ENCODE data around the gene PFKFB3.
"Not testable (repeated sequence)": the region's sequence is repeated elsewhere in the genome, so short reads cannot be mapped to it uniquely, and the experiment has no call there.

The PFKFB3 gene

GRCh38 chr10:6185039-6185716 is 17.6 kb upstream of the PFKFB3 start:
- no peak for ATAC-seq (replicated peaks; ENCODE audit: extremely low read depth, poor library complexity, severe bottlenecking)
- peaks cover 9% of the 10 kb centered on the region for H3K4me1 Mint-ChIP-seq
- no peak overlapping the region for H3K4me3 Mint-ChIP-seq

DNA sequence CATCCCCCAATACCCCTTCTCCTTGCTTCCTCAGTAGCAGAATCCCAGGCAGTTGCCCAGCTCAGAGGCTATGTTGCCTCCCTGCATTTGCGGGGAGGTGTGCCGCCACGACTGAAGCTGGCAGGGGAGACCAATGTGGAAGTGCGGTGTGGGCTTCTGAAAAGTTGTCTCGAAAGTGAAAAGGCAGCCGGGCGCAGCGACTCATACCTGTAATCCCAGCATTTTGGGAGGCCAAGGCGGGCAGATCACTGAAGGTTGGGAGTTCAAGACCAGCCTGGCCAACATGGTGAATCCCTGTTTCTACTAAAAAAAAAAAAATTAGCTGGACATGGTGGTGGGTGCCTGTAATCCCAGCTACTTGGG is 15.9 kb upstream of the PFKFB3 start:
- Mint-ChIP-seq H3K36me3 (ENCODE audit: insufficient read depth) (peaks cover 1% of the 10 kb centered on the region), H3K4me3 (no peak overlapping the region), H3K27ac (ENCODE audit: low read depth) (no peak overlapping the region)

More at GRCh38 chr10:6185039-6185716, 17.6 kb upstream of the PFKFB3 start:
- DNase-seq (ENCODE audit: low spot score in 2 of 2): no peak
- Mint-ChIP-seq H3K36me3 (ENCODE audit: insufficient read depth) (peaks cover 1% of the 10 kb centered on the region), H3K27me3 (no peaks in the 10 kb centered on the region), H3K27ac (ENCODE audit: low read depth) (no peak overlapping the region), H3K9me3 (no peaks in the 10 kb centered on the region)

GRCh38 chr10:6187278-6187677 is 15.5 kb upstream of the PFKFB3 start:
- Mint-ChIP-seq H3K9me3 (no peaks in the 10 kb centered on the region), H3K4me3 (no peak overlapping the region), H3K27ac (ENCODE audit: low read depth) (no peak overlapping the region), H3K4me1 (peaks cover 9% of the 10 kb centered on the region), H3K27me3 (no peaks in the 10 kb centered on the region), H3K36me3 (ENCODE audit: insufficient read depth) (peaks cover 1% of the 10 kb centered on the region)
- ATAC-seq (replicated peaks; ENCODE audit: extremely low read depth, poor library complexity, severe bottlenecking): no peak
- no peak for DNase-seq (ENCODE audit: low spot score in 2 of 2)

More for the DNA sequence above, 15.9 kb upstream of the PFKFB3 start:
- Mint-ChIP-seq H3K9me3 (no peaks in the 10 kb centered on the region), H3K27me3 (no peaks in the 10 kb centered on the region), H3K4me1 (peaks cover 9% of the 10 kb centered on the region)
- no peak for ATAC-seq (replicated peaks; ENCODE audit: extremely low read depth, poor library complexity, severe bottlenecking)
- no peak for DNase-seq (ENCODE audit: low spot score in 2 of 2)

DNA sequence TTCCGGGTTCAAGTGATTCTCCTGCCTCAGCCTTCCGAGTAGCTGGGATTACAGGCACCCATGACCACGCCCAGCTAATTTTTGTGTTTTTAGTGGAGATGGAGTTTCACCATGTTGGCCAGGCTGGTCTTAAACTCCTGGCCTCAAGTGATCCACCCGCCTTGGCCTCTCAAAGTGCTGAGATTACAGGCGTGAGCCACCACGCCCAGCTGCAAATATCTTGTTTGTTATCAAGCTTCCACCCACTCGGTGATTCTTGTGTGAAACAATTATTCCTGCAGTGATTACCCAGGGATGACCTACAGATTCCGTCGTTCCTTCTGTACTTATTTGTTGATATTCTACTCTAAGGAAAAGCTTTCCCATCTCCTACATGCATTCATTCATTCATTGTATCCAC is 12.7 kb upstream of the PFKFB3 start:
- not testable (repeated sequence) for DNase-seq (ENCODE audit: low spot score in 2 of 2); H3K4me3 Mint-ChIP-seq; H3K4me1 Mint-ChIP-seq; ATAC-seq (replicated peaks; ENCODE audit: extremely low read depth, poor library complexity, severe bottlenecking); H3K27me3 Mint-ChIP-seq; H3K27ac Mint-ChIP-seq (ENCODE audit: low read depth); H3K9me3 Mint-ChIP-seq; H3K36me3 Mint-ChIP-seq (ENCODE audit: insufficient read depth)

- ATAC-seq (replicated peaks; ENCODE audit: extremely low read depth, poor library complexity, severe bottlenecking): no peak
- Mint-ChIP-seq H3K4me3 (no peak overlapping the region), H3K4me1 (peaks cover 9% of the 10 kb centered on the region), H3K27me3 (no peaks in the 10 kb centered on the region), H3K9me3 (no peaks in the 10 kb centered on the region), H3K27ac (ENCODE audit: low read depth) (no peak overlapping the region), H3K36me3 (ENCODE audit: insufficient read depth) (peaks cover 1% of the 10 kb centered on the region)
- DNase-seq (ENCODE audit: low spot score in 2 of 2): no peak
Measured at GRCh38 chr10:6191147-6191546, 11.6 kb upstream of the PFKFB3 start.

- H3K27ac Mint-ChIP-seq (ENCODE audit: low read depth): no peak overlapping the region
- H3K27me3 Mint-ChIP-seq: no peaks in the 10 kb centered on the region
- peaks cover 9% of the 10 kb centered on the region for H3K4me1 Mint-ChIP-seq
- H3K9me3 Mint-ChIP-seq: no peaks in the 10 kb centered on the region
- ATAC-seq (replicated peaks; ENCODE audit: extremely low read depth, poor library complexity, severe bottlenecking) (no peak), DNase-seq (ENCODE audit: low spot score in 2 of 2) (no peak)
- no peak overlapping the region for H3K4me3 Mint-ChIP-seq
- peaks cover 1% of the 10 kb centered on the region for H3K36me3 Mint-ChIP-seq (ENCODE audit: insufficient read depth)
Measured at GRCh38 chr10:6191569-6191968, 11.2 kb upstream of the PFKFB3 start.

DNA sequence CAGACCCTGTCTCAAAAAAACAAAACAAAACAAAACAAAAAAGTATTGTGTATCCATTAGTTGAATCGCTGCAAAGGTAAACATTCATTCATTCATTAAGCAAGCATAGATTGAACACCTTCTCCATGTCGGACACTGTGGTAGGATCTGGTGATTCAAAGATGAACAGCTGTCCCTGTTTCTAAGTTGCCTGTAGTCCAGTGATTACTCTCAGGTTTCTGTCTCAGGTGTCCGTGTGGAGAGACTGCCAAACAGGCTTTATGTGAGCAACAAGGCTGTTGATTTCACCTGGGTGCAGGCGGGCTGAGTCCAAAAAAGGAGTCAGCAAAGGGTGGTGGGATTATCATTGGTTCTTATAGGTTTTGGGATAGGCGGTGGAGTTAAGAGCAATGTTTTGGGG is 9.4 kb upstream of the PFKFB3 start:
- H3K4me1 Mint-ChIP-seq; H3K27ac Mint-ChIP-seq (ENCODE audit: low read depth): not testable (repeated sequence)

GRCh38 chr10:6194311-6194710 is 8.4 kb upstream of the PFKFB3 start:
- H3K36me3 Mint-ChIP-seq (ENCODE audit: insufficient read depth): no peaks in the 10 kb centered on the region

More for the DNA sequence above, 9.4 kb upstream of the PFKFB3 start:
- not testable (repeated sequence) for H3K36me3 Mint-ChIP-seq (ENCODE audit: insufficient read depth); ATAC-seq (replicated peaks; ENCODE audit: extremely low read depth, poor library complexity, severe bottlenecking); DNase-seq (ENCODE audit: low spot score in 2 of 2); H3K27me3 Mint-ChIP-seq; H3K9me3 Mint-ChIP-seq; H3K4me3 Mint-ChIP-seq

GRCh38 chr10:6195376-6195775 is 7.4 kb upstream of the PFKFB3 start:
- H3K4me3 Mint-ChIP-seq: no peak overlapping the region
- no peak for DNase-seq (ENCODE audit: low spot score in 2 of 2)
- H3K36me3 Mint-ChIP-seq (ENCODE audit: insufficient read depth): no peaks in the 10 kb centered on the region
- no peaks in the 10 kb centered on the region for H3K9me3 Mint-ChIP-seq
- H3K27ac Mint-ChIP-seq (ENCODE audit: low read depth): no peak overlapping the region
- ATAC-seq (replicated peaks; ENCODE audit: extremely low read depth, poor library complexity, severe bottlenecking): no peak
- peaks cover 6% of the 10 kb centered on the region for H3K4me1 Mint-ChIP-seq
- H3K27me3 Mint-ChIP-seq: no peaks in the 10 kb centered on the region

More at GRCh38 chr10:6194311-6194710, 8.4 kb upstream of the PFKFB3 start:
- Mint-ChIP-seq H3K27me3 (no peaks in the 10 kb centered on the region), H3K4me1 (no peaks in the 10 kb centered on the region), H3K9me3 (no peaks in the 10 kb centered on the region), H3K4me3 (no peak overlapping the region), H3K27ac (ENCODE audit: low read depth) (no peak overlapping the region)
- ATAC-seq (replicated peaks; ENCODE audit: extremely low read depth, poor library complexity, severe bottlenecking): no peak
- DNase-seq (ENCODE audit: low spot score in 2 of 2): no peak

GRCh38 chr10:6195846-6196245 is 6.9 kb upstream of the PFKFB3 start:
- H3K9me3 Mint-ChIP-seq: no peaks in the 10 kb centered on the region
- H3K27ac Mint-ChIP-seq (ENCODE audit: low read depth): no peak overlapping the region
- peaks cover 9% of the 10 kb centered on the region for H3K4me1 Mint-ChIP-seq
- no peaks in the 10 kb centered on the region for H3K27me3 Mint-ChIP-seq
- H3K36me3 Mint-ChIP-seq (ENCODE audit: insufficient read depth): no peaks in the 10 kb centered on the region
- no peak for ATAC-seq (replicated peaks; ENCODE audit: extremely low read depth, poor library complexity, severe bottlenecking)
- no peak overlapping the region for H3K4me3 Mint-ChIP-seq
- no peak for DNase-seq (ENCODE audit: low spot score in 2 of 2)

DNA sequence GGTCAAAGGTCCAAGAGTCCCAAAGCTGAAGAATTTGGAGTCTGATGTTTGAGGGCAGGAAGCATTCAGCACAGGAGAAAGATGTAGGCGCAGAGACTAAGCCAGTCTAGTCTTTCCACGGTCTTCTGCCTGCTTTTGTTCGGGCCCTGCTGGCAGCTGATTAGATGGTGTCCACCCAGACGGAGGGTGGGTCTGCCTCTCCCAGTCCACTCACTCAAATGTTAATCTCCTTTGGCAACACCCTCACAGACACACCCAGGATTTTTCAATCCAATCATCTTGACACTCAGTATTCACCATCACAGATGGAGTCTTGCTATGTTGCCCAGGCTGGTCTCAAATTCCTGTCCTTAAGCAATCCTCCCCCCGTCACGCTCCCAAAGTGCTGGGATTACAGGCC is 6.2 kb upstream of the PFKFB3 start:
- H3K27me3 Mint-ChIP-seq; ATAC-seq (replicated peaks; ENCODE audit: extremely low read depth, poor library complexity, severe bottlenecking); H3K9me3 Mint-ChIP-seq; H3K4me3 Mint-ChIP-seq; H3K27ac Mint-ChIP-seq (ENCODE audit: low read depth); H3K36me3 Mint-ChIP-seq (ENCODE audit: insufficient read depth); DNase-seq (ENCODE audit: low spot score in 2 of 2): not testable (repeated sequence)
- peaks cover 11% of the 10 kb centered on the region for H3K4me1 Mint-ChIP-seq

DNA sequence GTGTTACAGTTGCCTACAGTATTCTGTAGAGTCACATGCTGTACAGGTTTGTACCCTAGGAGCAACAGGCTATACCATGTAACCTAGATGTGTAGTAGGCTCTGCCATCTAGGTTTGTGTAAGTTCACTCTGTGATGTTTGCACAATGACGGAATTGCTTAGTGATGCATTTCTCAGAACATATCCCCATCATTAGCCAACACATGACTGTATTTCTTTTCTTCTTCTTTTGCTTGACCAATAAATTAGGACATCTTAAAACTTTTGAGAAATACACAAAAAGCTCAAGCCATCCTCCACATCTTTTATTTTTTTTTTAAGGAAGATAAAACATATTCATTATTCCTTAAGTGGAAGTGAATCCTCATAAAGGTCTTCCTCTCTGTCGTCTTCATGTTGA is 5.4 kb upstream of the PFKFB3 start:
- ATAC-seq (replicated peaks; ENCODE audit: extremely low read depth, poor library complexity, severe bottlenecking) (no peak), DNase-seq (ENCODE audit: low spot score in 2 of 2) (no peak)
- Mint-ChIP-seq H3K27me3 (no peaks in the 10 kb centered on the region), H3K36me3 (ENCODE audit: insufficient read depth) (peaks cover 4% of the 10 kb centered on the region), H3K9me3 (no peaks in the 10 kb centered on the region), H3K4me1 (peaks cover 15% of the 10 kb centered on the region), H3K27ac (ENCODE audit: low read depth) (no peak overlapping the region), H3K4me3 (no peak overlapping the region)

GRCh38 chr10:6198171-6198570 is 4.6 kb upstream of the PFKFB3 start:
- Mint-ChIP-seq H3K36me3 (ENCODE audit: insufficient read depth) (peaks cover 5% of the 10 kb centered on the region), H3K27ac (ENCODE audit: low read depth) (peak overlapping the region; percentile 57), H3K27me3 (no peaks in the 10 kb centered on the region), H3K9me3 (no peaks in the 10 kb centered on the region), H3K4me1 (peaks cover 15% of the 10 kb centered on the region), H3K4me3 (no peak overlapping the region)
- ATAC-seq (replicated peaks; ENCODE audit: extremely low read depth, poor library complexity, severe bottlenecking) (no peak), DNase-seq (ENCODE audit: low spot score in 2 of 2) (no peak)
